AG04450 (cell line): ENCODE measurements around the gene ARMC5. TPM values are rescaled to one million over a fixed set of nuclear protein-coding genes. Genes with fewer than 3 reads are reported as not detected.

Source experiments
- CTCF ChIA-PET: fragments of 300-600, 350-600 bp; formaldehyde crosslinking; extraction: SDS; loops from one replicate; lab custom pipeline; 2022; ENCODE audit warnings: antibody characterized with exemption, inconsistent platforms; lab: Charles Lee
- POLR2A ChIA-PET: fragments of 350-600 bp; formaldehyde crosslinking; extraction: SDS; loops from one replicate; lab custom pipeline; 2021; ENCODE audit warnings: antibody characterized with exemption, inconsistent platforms; lab: Yijun Ruan, JAX
- DNase-seq: peaks from one replicate; pipeline ENCODE4 v3.0.0-alpha.2; 2011; ENCODE audit warnings: low read depth, low spot score
- H3K27ac ChIP-seq: one replicate; pipeline ENCODE4 v1.5.1; 2012; ENCODE audit warnings: low read depth, low read length, control low read depth
- H3K27me3 ChIP-seq: one replicate; pipeline ENCODE4 v1.6.0; 2012; ENCODE audit warnings: low read length; ENCODE audit not compliant: control insufficient read depth, insufficient read depth
- H3K4me3 ChIP-seq: 2 replicates; pipeline ENCODE4 v1.5.1; 2011; ENCODE audit warnings: mild to moderate bottlenecking, low read depth, low read length, control low read depth
- H3K9me3 ChIP-seq: 2 replicates; pipeline ENCODE4 v1.5.1; 2012; ENCODE audit warnings: low read length; ENCODE audit not compliant: control insufficient read depth, insufficient read depth
- polyA plus RNA-seq: library from polyadenylated mRNA; depleted of rRNA; stranded (reverse); fragments of >200 nt; gene quantifications from 2 replicates; pipeline ENCODE4 v1.2.3, GENCODE V29; 2011
- TF ChIP-seq, protein P1 (sequence below): IDR thresholded peaks from 2 replicates; pipeline ENCODE4 v1.5.1; 2011; ENCODE audit warnings: low read depth, low read length, control low read depth, inconsistent platforms

ARMC5 gene
- polyA plus RNA-seq, 1 experiment = 2.9 TPM

DNA sequence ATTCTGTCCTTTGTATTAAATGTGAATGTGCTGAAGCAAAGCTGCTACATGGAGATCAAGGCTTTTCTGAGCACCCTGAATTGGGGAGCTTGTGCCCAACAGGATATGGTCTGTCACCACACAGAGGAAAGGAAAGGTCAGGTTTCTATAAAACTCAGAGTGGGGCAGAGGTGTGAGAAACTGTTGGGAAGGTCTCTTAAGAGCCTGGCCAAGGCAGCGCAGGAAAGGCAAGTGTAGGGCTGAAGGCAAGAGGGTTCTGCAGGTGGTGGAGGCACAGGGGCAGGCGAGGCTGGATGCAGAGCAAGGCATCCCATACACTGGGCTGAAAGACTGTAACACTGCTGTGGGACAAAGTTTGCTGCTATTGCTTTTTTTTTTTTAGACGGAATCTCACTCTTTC, 39.3 kb upstream of the ARMC5 start:
- Histone ChIP-seq H3K27me3 (peaks cover 7% of the 10 kb centered on the region), H3K4me3 (no peak overlapping the region), H3K27ac (no peak overlapping the region), H3K9me3 (peaks cover 4% of the 10 kb centered on the region; the same call in 1 of the 2 replicates)
- POLR2A ChIA-PET = no interaction called here
- CTCF ChIA-PET = no interaction called here
- no peak for DNase-seq
- TF ChIP-seq, protein P1, sequence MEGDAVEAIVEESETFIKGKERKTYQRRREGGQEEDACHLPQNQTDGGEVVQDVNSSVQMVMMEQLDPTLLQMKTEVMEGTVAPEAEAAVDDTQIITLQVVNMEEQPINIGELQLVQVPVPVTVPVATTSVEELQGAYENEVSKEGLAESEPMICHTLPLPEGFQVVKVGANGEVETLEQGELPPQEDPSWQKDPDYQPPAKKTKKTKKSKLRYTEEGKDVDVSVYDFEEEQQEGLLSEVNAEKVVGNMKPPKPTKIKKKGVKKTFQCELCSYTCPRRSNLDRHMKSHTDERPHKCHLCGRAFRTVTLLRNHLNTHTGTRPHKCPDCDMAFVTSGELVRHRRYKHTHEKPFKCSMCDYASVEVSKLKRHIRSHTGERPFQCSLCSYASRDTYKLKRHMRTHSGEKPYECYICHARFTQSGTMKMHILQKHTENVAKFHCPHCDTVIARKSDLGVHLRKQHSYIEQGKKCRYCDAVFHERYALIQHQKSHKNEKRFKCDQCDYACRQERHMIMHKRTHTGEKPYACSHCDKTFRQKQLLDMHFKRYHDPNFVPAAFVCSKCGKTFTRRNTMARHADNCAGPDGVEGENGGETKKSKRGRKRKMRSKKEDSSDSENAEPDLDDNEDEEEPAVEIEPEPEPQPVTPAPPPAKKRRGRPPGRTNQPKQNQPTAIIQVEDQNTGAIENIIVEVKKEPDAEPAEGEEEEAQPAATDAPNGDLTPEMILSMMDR = no peak

GRCh38 chr16:31421587-31421986, 37.7 kb upstream of the ARMC5 start:
- H3K4me3 ChIP-seq = no peak overlapping the region
- H3K27ac ChIP-seq = no peak overlapping the region
- DNase-seq = no peak
- peaks cover 4% of the 10 kb centered on the region; the same call in 1 of the 2 replicates for H3K9me3 ChIP-seq
- TF ChIP-seq, protein P1 = no peak
- POLR2A ChIA-PET = no interaction called here
- peaks cover 7% of the 10 kb centered on the region for H3K27me3 ChIP-seq
- CTCF ChIA-PET = no interaction called here

DNA sequence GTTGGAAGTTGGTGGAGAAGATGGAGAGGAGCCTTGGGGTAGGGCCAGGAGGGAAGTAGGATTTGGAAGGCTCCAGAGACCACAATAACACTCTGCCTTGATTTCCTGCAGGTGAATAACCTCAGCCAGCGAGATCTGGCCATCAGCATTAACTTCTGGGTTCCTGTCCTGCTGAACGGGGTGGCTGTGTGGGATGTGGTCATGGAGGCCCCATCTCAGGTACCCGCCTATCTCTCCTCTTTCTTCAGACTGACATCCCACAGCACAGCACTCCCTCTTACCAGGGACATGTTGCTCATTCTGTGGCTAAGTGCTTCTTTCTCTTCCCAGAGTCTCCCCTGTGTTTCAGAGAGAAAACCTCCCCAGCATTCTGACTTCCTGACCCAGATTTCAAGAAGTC, 36.1 kb upstream of the ARMC5 start:
- Histone ChIP-seq H3K27me3 (peaks cover 17% of the 10 kb centered on the region), H3K9me3 (peaks cover 10% of the 10 kb centered on the region), H3K4me3 (no peak overlapping the region), H3K27ac (no peak overlapping the region)
- TF ChIP-seq, protein P1 = no peak
- CTCF ChIA-PET = no interaction called here
- POLR2A ChIA-PET = no interaction called here
- DNase-seq = no peak

DNA sequence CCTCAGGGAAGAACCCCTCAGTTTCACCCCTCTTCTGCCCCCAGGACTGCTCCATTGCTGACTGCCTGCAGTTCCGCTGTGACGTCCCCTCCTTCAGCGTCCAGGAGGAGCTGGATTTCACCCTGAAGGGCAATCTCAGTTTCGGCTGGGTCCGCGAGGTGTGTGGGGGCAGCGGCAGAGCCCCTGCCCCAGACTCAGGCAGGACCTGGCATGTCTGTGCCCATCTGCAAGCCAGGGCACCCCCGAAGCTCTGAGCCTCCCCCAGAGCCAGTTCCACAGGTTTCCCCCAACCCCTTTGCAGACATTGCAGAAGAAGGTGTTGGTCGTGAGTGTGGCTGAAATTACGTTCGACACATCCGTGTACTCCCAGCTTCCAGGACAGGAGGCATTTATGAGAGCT, 35.5 kb upstream of the ARMC5 start:
- TF ChIP-seq, protein P1 = no peak
- Histone ChIP-seq H3K27me3 (peaks cover 23% of the 10 kb centered on the region), H3K27ac (no peak overlapping the region), H3K9me3 (peaks cover 10% of the 10 kb centered on the region), H3K4me3 (no peak overlapping the region)
- no peak for DNase-seq
- POLR2A ChIA-PET = no interaction called here
- CTCF ChIA-PET = interaction anchor here (0.6 kb wide), 1 partner anchor 19 kb away, joined by 3 read pairs; the partner anchor contains the start of gene ZNF843

DNA sequence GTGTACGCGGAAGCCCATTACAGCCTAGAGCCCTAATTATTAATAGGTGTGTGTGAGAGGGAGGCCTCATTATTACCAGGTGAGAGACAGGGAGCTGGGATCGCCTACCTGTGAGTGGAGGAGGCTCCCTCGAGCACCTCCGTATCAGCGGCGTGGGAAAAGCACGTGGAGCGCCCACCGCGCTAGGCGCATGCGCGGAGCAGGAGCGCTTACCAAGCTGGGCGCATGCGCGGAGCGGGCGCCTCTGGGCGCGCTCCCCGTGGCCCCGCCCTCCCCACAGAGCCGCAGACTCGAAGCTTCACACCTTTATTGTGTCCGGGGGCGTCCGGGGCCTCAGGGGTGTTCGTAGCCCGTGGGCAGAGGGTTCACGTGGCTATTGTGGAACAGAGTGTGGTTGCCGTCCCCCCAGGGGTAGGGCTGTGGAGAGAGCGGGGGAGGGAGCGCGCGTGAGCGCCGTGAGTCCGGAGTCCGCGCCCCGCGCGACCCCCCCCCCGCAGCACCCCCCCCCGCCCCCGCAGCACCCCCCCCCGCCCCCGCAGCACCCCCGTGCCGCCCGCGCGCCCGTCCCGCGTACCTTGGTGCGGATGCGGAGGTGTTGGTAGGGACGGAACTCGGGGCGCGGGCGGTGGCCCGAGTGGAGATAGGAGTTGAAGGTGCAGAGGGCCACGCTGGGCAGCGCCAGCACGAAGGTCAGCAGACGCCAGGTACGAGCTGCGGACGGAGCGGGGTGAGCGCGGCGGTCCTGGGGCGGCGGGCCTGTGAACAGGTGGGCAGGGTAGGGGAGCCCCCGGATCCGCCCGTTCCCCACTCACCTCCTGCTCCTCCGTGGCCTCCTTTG, 31.6 kb upstream of the ARMC5 start:
- peaks cover 31% of the 10 kb centered on the region for H3K27me3 ChIP-seq
- TF ChIP-seq, protein P1 = no peak
- H3K9me3 ChIP-seq = peaks cover 6% of the 10 kb centered on the region
- no peak overlapping the region for H3K27ac ChIP-seq
- DNase-seq = no peak
- H3K4me3 ChIP-seq = peak overlapping the region; percentile 51
- CTCF ChIA-PET = interaction anchor here (0.6 to 1.0 kb wide), 2 partner anchors 16 to 285 kb away, joined by 3 read pairs; no protein-coding TSS in a partner anchor
- POLR2A ChIA-PET = no interaction called here
